WTC11 (cell line): Measurements from ENCODE around the gene KDM3B. TPM values are rescaled to one million over a fixed set of nuclear protein-coding genes. Genes with fewer than 3 reads are reported as not detected.

ENCODE experiments used
- ATAC-seq: fragments of 200-7000 bp; cut with Tn5 transposase; 2 replicates; pipeline ENCODE4 v1.10.0; 2021; ENCODE audit warnings: mild to moderate bottlenecking, moderate library complexity
- CTCF ChIA-PET: fragments of 300-600 bp; sonication (Branson Sonifier 250); formaldehyde crosslinking; loops from one replicate; lab custom pipeline; 2021; ENCODE audit warnings: antibody characterized with exemption; lab: Charles Lee
- POLR2A ChIA-PET: fragments of 350-600 bp; sonication (Branson Sonifier 250); formaldehyde crosslinking; loops from one replicate; lab custom pipeline; 2021; ENCODE audit warnings: antibody characterized with exemption; lab: Charles Lee
- DNase-seq: peaks from one replicate; pipeline ENCODE4 v3.0.0; 2021; ENCODE audit warnings: low spot score
- H3K27ac Mint-ChIP-seq: 2 replicates; pipeline ENCODE4 v1.8.0; 2021; ENCODE audit warnings: mixed read lengths
- H3K27me3 Mint-ChIP-seq: 2 replicates; pipeline ENCODE4 v1.8.0; 2021; ENCODE audit warnings: low read depth, mild to moderate bottlenecking, moderate library complexity, mixed read lengths
- H3K36me3 Mint-ChIP-seq: 2 replicates; pipeline ENCODE4 v1.8.0; 2021; ENCODE audit warnings: mixed read lengths
- H3K4me1 Mint-ChIP-seq: 2 replicates; pipeline ENCODE4 v1.8.0; 2022; ENCODE audit warnings: mixed read lengths
- H3K4me3 Mint-ChIP-seq: 2 replicates; pipeline ENCODE4 v1.8.0; 2021; ENCODE audit warnings: mild to moderate bottlenecking, moderate library complexity, mixed read lengths
- H3K9me3 Mint-ChIP-seq: 2 replicates; pipeline ENCODE4 v1.8.0; 2021; ENCODE audit warnings: mixed read lengths
- ATF6 ChIP-seq: sonication (generic); formaldehyde crosslinking; IDR thresholded peaks from 2 replicates; pipeline ENCODE4 v1.8.1; 2023; ENCODE audit warnings: mild to moderate bottlenecking, missing genetic modification reagents
- CTCF ChIP-seq: fragments of 200-600 bp; IDR thresholded peaks from 2 replicates; pipeline ENCODE4 v1.8.0; 2022; ENCODE audit warnings: antibody characterized with exemption
- E2F1 ChIP-seq: sonication (generic); formaldehyde crosslinking; IDR thresholded peaks from 2 replicates; pipeline ENCODE4 v1.8.0; 2022; ENCODE audit warnings: mild to moderate bottlenecking, missing genetic modification reagents
- E2F4 ChIP-seq: sonication (generic); formaldehyde crosslinking; IDR thresholded peaks from 2 replicates; pipeline ENCODE4 v1.8.1; 2022; ENCODE audit warnings: low read depth, mild to moderate bottlenecking, moderate library complexity, missing genetic modification reagents, borderline replicate concordance
- E2F5 ChIP-seq: sonication (generic); formaldehyde crosslinking; IDR thresholded peaks from 2 replicates; pipeline ENCODE4 v1.8.1; 2022; ENCODE audit warnings: mild to moderate bottlenecking, moderate library complexity, missing genetic modification reagents
- ELF4 ChIP-seq: sonication (generic); formaldehyde crosslinking; IDR thresholded peaks from 2 replicates; pipeline ENCODE4 v1.8.1; 2022; ENCODE audit warnings: low read depth, mild to moderate bottlenecking, moderate library complexity, missing genetic modification reagents
- ETV6 ChIP-seq: sonication (generic); formaldehyde crosslinking; IDR thresholded peaks from 2 replicates; pipeline ENCODE4 v1.8.1; 2022; ENCODE audit warnings: mild to moderate bottlenecking, missing genetic modification reagents
- GTF2I ChIP-seq: fragments of 250-450 bp; sonication (Bioruptor Pico); conservative IDR thresholded peaks from 2 replicates; pipeline ENCODE4 v1.4.0; 2021; ENCODE audit warnings: mild to moderate bottlenecking
- IRF1 ChIP-seq: sonication (generic); formaldehyde crosslinking; IDR thresholded peaks from 2 replicates; pipeline ENCODE4 v1.8.0; 2023; ENCODE audit warnings: missing genetic modification reagents
- MAX ChIP-seq: sonication (generic); formaldehyde crosslinking; IDR thresholded peaks from 2 replicates; pipeline ENCODE4 v1.8.0; 2022; ENCODE audit warnings: mild to moderate bottlenecking, missing genetic modification reagents
- MXD4 ChIP-seq: fragments of 250-450 bp; sonication (Bioruptor Pico); IDR thresholded peaks from 2 replicates; pipeline ENCODE4 v1.8.0; 2021; ENCODE audit warnings: mild to moderate bottlenecking, moderate library complexity, borderline replicate concordance
- NFATC4 ChIP-seq: fragments of 250-450 bp; sonication (Bioruptor Pico); IDR thresholded peaks from 2 replicates; pipeline ENCODE4 v1.9.0; 2021; ENCODE audit warnings: mild to moderate bottlenecking
- NFE2L1 ChIP-seq: sonication (generic); formaldehyde crosslinking; IDR thresholded peaks from 2 replicates; pipeline ENCODE4 v1.8.1; 2023; ENCODE audit warnings: missing genetic modification reagents
- SMAD4 ChIP-seq: sonication (generic); formaldehyde crosslinking; IDR thresholded peaks from 2 replicates; pipeline ENCODE4 v1.8.0; 2022; ENCODE audit warnings: mild to moderate bottlenecking, missing genetic modification reagents
- TEAD1 ChIP-seq: sonication (generic); formaldehyde crosslinking; IDR thresholded peaks from 2 replicates; pipeline ENCODE4 v1.8.0; 2022; ENCODE audit warnings: mild to moderate bottlenecking, missing genetic modification reagents
- ZNF138 ChIP-seq: sonication (generic); formaldehyde crosslinking; conservative IDR thresholded peaks from 2 replicates; pipeline ENCODE4 v1.8.1; 2022; ENCODE audit warnings: mild to moderate bottlenecking, moderate library complexity, missing genetic modification reagents
- ZNF219 ChIP-seq: sonication (generic); formaldehyde crosslinking; IDR thresholded peaks from 2 replicates; pipeline ENCODE4 v1.8.0; 2023; ENCODE audit warnings: missing genetic modification reagents, mild to moderate bottlenecking, borderline replicate concordance
- ZNF281 ChIP-seq: sonication (generic); formaldehyde crosslinking; IDR thresholded peaks from 2 replicates; pipeline ENCODE4 v1.8.0; 2023; ENCODE audit warnings: mild to moderate bottlenecking, missing genetic modification reagents
- ZNF396 ChIP-seq: fragments of 250-450 bp; sonication (Bioruptor Pico); IDR thresholded peaks from 2 replicates; pipeline ENCODE4 v1.8.0; 2021; ENCODE audit warnings: mild to moderate bottlenecking, moderate library complexity, borderline replicate concordance
- ZNF512 ChIP-seq: sonication (generic); formaldehyde crosslinking; IDR thresholded peaks from 2 replicates; pipeline ENCODE4 v1.8.1; 2022; ENCODE audit warnings: missing genetic modification reagents, borderline replicate concordance
- ZNF671 ChIP-seq: fragments of 250-450 bp; sonication (Bioruptor Pico); IDR thresholded peaks from 2 replicates; pipeline ENCODE4 v1.8.0; 2021; ENCODE audit warnings: mild to moderate bottlenecking
- total RNA-seq: library from RNA; stranded (reverse); gene quantifications from 3 replicates; pipeline ENCODE4 v1.2.3, GENCODE V29; 2021

KDM3B gene
- total RNA-seq, 1 experiment from 2014 or later, result 87.9 TPM

GRCh38 chr5:138449501-138450239 is 97.2 kb downstream of the KDM3B start:
- CTCF ChIA-PET, result interaction anchor here (0.7 to 5.9 kb wide), 22 partner anchors 10 to 1064 kb away, joined by 3 to 154 read pairs (median 4); partner anchors contain the start of genes EGR1, KDM3B and REEP2
- ATAC-seq (peak; percentile 89), DNase-seq (peak; percentile 94)
- Mint-ChIP-seq H3K4me3 (peak overlapping the region; percentile 51), H3K27me3 (no peaks in the 10 kb centered on the region; the same call in 1 of the 2 replicates), H3K36me3 (no peaks in the 10 kb centered on the region), H3K27ac (no peak overlapping the region), H3K9me3 (no peaks in the 10 kb centered on the region), H3K4me1 (peaks cover 16% of the 10 kb centered on the region)
- TF ChIP-seq TEAD1 (peak; percentile 75; the same call in 1 of the 2 replicates), ETV6 (CRISPR knock-in tag) (peak; percentile 60; the same call in 1 of the 2 replicates), E2F5 (CRISPR knock-in tag) (no peak; the same call in 1 of the 2 replicates), MAX (0 out of 2 replicates have a peak, but pooled peaks have one; percentile 18), ZNF138 (no peak), ZNF396 (no peak), ZNF281 (CRISPR knock-in tag) (no peak), ELF4 (CRISPR knock-in tag) (no peak), GTF2I (no peak), ATF6 (CRISPR knock-in tag) (no peak), NFATC4 (no peak), CTCF (peak; percentile 95)
- POLR2A ChIA-PET, result interaction anchor here (0.6 to 3.1 kb wide), 6 partner anchors 12 to 928 kb away, joined by 3 to 18 read pairs (median 5); partner anchors contain the start of genes EGR1 and ETF1

GRCh38 chr5:138450971-138451370 is 98.5 kb downstream of the KDM3B start:
- ChIA-PET POLR2A (no interaction called here), CTCF (interaction anchor here (0.6 to 5.9 kb wide), 13 partner anchors 11 to 581 kb away, joined by 3 to 154 read pairs (median 5); partner anchors contain the start of genes EGR1, KDM3B and REEP2)
- no peaks in the 10 kb centered on the region for H3K36me3 Mint-ChIP-seq
- H3K9me3 Mint-ChIP-seq, result no peaks in the 10 kb centered on the region
- H3K27me3 Mint-ChIP-seq, result no peaks in the 10 kb centered on the region; the same call in 1 of the 2 replicates
- H3K27ac Mint-ChIP-seq, result no peak overlapping the region
- DNase-seq (no peak), ATAC-seq (no peak)
- H3K4me3 Mint-ChIP-seq, result no peak overlapping the region
- H3K4me1 Mint-ChIP-seq, result peaks cover 29% of the 10 kb centered on the region
- TF ChIP-seq MXD4 (CRISPR knock-in tag), result no peak
- no peak for TF ChIP-seq ZNF219
- TF ChIP-seq SMAD4 (CRISPR knock-in tag), result no peak
- TF ChIP-seq ZNF512 (CRISPR knock-in tag), result no peak
- no peak for TF ChIP-seq E2F1
- TF ChIP-seq IRF1 (CRISPR knock-in tag), result no peak
- TF ChIP-seq NFE2L1 (CRISPR knock-in tag), result no peak
- no peak for TF ChIP-seq E2F4
- TF ChIP-seq ZNF671, result no peak
- TF ChIP-seq ETV6 (CRISPR knock-in tag), result no peak
